GM12875 (cell line): Measurements from ENCODE around the gene OR1F1.
A peak's percentile ranks its signal among the peaks of the same experiment; 100 is the strongest.
"Not testable (repeated sequence)": the region's sequence is repeated elsewhere in the genome, so short reads cannot be mapped to it uniquely, and the experiment has no call there.

ENCODE experiments used
- H3K4me3 ChIP-seq: one replicate; pipeline ENCODE4 v1.5.1; 2011; ENCODE audit warnings: low read depth, low read length, control low read depth
- CTCF ChIP-seq: IDR thresholded peaks from 2 replicates; pipeline ENCODE4 v1.5.1; 2011; ENCODE audit warnings: low read depth, mild to moderate bottlenecking, control low read depth, inconsistent platforms, low read length, moderate library complexity, borderline replicate concordance; ENCODE audit not compliant: insufficient read depth

OR1F1 gene

GRCh38 chr16:3187798-3188674 is at the start of gene OR1F1:
TSS of gene OR1F1 (plus strand) at chr16:3188204.
- no peak for TF ChIP-seq CTCF
- peak within 1 kb of the TSS; percentile 65 for H3K4me3 ChIP-seq

- no peak for TF ChIP-seq CTCF
- H3K4me3 ChIP-seq = no peak overlapping the region
These were observed 49.7 kb upstream of the OR1F1 start for GRCh38 chr16:3138342-3138741.

GRCh38 chr16:3138823-3139426 is 49.1 kb upstream of the OR1F1 start:
- no peak overlapping the region for H3K4me3 ChIP-seq
- TF ChIP-seq CTCF = no peak

- not testable (repeated sequence) for H3K4me3 ChIP-seq
These were observed 48.4 kb upstream of the OR1F1 start for GRCh38 chr16:3139561-3139960.

GRCh38 chr16:3140603-3141427 is 47.2 kb upstream of the OR1F1 start:
- no peak for TF ChIP-seq CTCF

GRCh38 chr16:3141781-3142311 is 46.2 kb upstream of the OR1F1 start:
- H3K4me3 ChIP-seq = no peak overlapping the region
- TF ChIP-seq CTCF = no peak

More at GRCh38 chr16:3140603-3141427, 47.2 kb upstream of the OR1F1 start:
- H3K4me3 ChIP-seq = no peak overlapping the region

GRCh38 chr16:3142327-3142726 is 45.7 kb upstream of the OR1F1 start:
- TF ChIP-seq CTCF = no peak
- H3K4me3 ChIP-seq = no peak overlapping the region
